Fibroblast of skin of abdomen (primary cell): Measurements from ENCODE around the gene SLC22A23.

Experiments used
- DNase-seq: peaks from one replicate; pipeline ENCODE4 v3.0.0-alpha.2; 2013

Gene SLC22A23

GRCh38 chr6:3294396-3294795 lies 162.5 kb downstream of the SLC22A23 start:
- no peak for DNase-seq

DNA sequence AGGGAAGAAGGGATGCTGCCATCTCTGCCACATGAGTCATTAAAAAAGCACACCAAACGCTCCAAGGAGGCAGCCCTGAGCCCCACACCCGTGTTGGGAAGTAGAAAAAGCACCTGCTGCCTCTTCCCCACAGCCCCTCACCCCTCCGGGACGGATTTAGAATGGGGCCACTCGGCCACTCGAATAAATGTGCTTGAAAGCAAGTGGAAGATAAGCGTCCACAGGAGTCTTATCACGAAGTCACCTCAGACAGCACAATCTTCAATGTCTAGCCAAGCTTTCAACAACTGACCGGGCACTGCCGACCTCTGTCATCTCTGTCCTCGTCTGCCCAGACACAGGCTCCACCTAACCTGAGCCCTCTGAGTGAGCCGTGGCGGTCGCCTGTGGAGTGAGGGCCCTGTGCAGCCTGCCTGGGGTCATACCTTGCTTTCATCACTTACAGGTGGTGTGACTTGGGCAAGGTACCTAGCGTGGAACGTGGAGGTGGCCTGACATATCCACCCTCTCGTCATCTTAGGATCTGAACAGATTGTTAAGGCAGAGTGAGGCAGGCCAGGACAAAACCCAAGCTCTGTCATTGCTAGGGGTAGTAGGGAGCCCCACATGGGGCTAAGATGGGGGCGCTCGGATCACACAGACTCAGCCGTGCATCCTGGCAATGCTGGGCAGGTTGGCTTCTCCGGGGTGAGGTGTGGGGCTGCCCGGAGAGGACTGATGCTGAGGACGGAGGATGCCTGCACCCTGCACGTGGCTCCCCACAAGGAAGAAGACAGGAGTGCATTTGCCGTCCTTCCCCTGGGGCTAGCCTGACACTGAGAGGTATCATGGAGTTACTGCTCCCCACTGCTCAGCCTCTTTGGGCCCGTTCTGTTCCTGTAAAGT lies 163.3 kb downstream of the SLC22A23 start:
- no peak for DNase-seq

DNA sequence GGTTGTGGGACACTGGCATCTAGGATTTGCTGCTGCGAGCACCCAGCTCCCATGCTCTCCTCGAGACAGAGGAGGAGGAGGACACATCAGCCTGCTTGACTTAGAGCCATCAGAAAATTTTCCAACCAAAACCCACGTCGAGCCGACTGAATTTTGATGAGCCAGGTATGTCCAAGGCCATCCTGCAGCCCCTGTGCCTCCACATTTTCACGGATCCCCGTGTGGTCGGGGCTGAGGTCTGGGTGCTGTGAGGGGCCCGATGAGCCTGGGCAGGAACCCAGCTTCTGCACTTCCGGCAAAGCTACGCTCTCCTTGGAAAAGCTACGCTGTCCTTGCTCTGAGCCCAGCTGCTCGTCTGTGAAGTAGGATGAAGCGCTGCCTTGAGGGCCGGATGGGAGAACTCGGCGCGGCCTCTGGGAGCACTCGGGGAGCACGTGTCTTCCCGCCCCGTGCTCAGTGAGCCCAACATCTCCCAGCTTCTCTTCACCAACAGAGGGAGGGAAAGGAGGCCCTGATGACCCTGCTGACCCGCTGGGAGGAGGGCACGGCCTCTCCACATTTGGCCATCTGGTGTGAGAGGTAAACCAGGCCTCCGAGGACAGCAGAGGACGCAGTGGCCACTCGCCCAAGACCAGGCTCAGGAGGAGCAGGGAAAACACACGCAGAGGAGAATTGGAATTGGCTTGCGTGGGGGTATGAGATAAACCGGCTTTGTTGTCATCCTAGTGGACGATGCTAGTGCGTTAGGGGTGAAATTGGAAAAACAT lies 164.2 kb downstream of the SLC22A23 start:
- DNase-seq: no peak

GRCh38 chr6:3291987-3292386 lies 164.9 kb downstream of the SLC22A23 start:
- DNase-seq: no peak

GRCh38 chr6:3291346-3291745 lies 165.5 kb downstream of the SLC22A23 start:
- DNase-seq: no peak

GRCh38 chr6:3290931-3291211 lies 166.0 kb downstream of the SLC22A23 start:
- no peak for DNase-seq

- no peak for DNase-seq
Measured at GRCh38 chr6:3290149-3290930, 166.5 kb downstream of the SLC22A23 start.

GRCh38 chr6:3289664-3290055 lies 167.2 kb downstream of the SLC22A23 start:
- DNase-seq: no peak

DNA sequence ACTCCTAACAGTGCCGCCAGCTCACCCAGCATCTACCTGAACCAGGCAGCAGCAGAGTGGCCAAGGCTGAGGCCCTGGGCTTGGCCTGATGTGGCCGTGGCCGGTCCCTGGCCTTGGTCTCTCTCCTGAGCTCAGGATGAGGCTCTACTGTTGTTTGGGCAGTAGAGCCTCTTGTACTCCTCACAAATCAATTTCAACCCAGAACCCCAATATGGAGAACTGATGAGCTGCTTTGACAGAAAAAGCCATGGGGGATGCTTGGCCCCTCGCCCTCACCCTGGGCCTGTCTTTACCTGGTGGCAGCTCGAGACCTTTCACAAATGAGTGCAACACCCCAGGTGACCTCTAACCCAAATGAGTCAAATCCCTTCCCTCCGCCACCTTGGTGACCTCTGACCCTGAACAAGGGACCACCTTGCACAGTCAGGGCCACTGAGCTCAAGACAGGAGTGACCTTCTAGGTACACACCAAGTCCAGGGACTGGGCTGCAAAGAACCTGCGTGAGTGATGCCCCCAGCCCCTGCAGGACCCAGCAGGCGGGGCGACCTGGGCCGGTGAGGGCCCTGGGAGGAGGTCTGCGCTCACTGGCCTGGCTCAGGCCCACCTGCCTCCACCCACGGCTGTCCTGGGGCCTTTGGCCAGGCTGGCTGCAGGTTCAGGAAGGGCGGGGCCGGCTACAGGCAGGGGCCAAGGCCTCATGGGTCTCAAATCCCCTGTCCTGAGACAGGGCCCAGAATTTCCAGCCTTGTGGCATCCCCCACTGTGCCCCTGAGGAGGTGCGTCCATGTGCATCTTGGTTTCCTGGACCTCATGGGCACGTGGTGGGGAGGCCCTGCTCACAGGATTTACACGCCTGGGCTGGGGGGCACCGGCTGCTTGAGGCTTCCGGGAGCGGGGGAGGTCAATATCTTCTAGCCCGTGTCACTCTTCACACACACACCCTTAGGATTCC lies 167.9 kb downstream of the SLC22A23 start:
- DNase-seq: no peak

DNA sequence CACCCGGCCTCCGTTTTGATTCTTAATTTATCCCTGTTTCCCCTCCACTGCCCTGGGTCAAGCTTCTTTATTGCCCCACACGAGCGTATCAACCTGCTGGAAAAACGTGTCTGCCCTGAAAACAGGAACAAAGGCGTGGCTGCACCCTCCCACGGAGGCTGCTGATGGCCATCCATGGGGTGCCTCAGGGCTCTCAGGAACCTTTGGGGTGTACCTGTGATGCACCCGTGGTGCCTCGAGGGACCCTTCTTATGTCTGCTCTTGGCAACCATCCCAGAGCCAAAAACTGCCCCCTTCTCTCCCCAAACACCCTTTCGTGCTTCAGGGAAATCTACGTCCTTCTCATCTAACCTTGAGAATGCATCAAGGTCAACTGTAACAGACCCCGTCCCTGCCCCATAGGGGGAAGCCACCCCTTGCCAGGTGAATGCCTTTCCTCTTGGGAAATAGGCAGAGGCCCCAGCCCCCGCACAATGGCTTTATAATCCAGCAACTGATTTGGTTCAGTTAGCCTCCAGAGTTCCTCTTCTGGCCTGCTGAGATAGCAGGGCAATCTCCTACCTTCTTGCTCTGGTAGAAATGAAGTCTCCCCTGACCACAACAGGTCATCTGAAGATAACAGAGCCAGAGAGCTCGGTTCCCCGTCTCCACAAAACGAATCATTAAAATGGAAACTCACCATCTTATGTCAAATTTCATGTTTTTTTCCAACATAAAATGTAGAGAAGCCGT lies 168.7 kb downstream of the SLC22A23 start:
- DNase-seq: no peak

DNA sequence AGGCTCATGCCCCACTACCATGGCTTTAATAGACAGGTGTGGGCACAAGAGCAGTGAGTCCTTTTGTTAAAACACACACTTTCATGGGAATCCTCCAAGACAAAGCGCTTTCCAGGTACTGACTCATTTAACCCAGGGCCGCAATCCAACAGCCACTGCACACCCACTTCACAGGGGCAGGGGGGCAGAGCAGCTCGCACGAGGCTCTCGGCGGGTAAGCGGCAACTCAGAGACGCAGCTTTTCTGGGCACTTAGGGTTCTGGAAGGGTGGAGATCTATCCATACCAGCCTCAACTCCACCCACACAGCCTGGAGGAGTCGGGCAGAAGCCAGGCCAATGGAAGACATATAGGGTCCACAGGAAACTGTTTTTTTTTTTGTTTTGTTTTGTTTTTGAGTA lies 169.5 kb downstream of the SLC22A23 start:
- DNase-seq: no peak

GRCh38 chr6:3286641-3287171 lies 170.1 kb downstream of the SLC22A23 start:
- no peak for DNase-seq

DNA sequence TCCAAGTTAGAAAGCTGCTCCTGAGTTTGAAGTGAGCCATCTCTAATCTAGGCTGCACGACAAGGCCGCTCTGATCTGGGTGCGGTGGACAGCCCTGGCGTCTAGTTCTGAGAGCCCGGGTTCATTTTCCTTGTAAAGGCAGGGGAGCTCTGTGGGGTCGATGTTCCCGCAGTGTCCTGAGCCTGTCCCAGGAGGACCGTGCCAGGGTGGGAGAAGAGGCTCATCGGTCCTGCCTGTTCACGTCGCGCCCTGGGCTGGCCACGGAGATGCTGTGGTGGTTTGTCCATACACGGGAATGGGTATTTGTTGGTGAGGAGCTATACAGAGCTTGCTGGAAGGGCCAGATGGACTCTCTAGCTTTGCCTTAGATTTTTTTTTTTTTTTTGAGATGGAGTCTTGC lies 171.1 kb downstream of the SLC22A23 start:
- no peak for DNase-seq

- no peak for DNase-seq
Measured at GRCh38 chr6:3285049-3285639, 171.7 kb downstream of the SLC22A23 start.

DNA sequence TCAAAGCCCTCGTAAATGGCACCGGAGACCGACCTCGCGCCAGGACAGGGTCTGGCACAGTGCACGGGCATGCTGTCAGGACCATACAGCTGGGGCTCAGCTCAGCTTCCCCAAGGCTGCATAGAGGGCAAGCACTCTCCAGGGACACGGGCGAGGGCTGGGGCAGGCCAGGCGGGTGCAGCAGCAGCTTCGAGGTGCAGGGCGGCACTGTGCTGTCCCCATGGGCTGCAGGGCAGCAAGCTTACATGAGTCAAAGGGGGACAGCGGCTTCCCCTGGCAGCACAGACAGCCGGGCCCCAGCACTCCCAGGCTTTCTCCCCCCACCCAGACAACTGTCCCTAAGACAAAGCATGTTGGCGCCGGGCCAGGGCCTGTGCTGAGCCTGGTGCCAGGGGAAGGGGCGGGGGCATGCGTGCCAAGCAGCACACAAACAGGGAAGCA lies 172.4 kb downstream of the SLC22A23 start:
- no peak for DNase-seq

- DNase-seq: no peak
Measured at GRCh38 chr6:3283641-3284435, 173.0 kb downstream of the SLC22A23 start.

DNA sequence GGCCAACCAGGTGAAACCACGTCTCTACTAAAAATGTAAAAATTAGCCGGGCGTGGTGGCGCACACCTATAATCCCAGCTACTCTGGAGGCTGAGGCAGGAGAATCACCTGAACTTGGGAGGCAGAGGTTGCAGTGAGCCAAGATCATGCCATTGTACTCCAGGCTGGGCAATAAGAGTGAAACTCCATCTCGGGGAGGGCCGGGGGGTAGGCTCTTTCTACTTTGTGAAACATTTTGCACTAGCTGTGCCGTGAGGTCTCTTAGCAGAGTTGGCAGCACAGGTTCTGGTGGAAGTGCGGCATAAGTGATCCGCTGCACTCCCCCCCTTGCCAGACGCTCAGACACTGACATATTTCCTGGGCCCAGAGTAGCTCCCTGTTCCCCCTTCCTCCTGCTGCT lies 173.6 kb downstream of the SLC22A23 start:
- no peak for DNase-seq

DNA sequence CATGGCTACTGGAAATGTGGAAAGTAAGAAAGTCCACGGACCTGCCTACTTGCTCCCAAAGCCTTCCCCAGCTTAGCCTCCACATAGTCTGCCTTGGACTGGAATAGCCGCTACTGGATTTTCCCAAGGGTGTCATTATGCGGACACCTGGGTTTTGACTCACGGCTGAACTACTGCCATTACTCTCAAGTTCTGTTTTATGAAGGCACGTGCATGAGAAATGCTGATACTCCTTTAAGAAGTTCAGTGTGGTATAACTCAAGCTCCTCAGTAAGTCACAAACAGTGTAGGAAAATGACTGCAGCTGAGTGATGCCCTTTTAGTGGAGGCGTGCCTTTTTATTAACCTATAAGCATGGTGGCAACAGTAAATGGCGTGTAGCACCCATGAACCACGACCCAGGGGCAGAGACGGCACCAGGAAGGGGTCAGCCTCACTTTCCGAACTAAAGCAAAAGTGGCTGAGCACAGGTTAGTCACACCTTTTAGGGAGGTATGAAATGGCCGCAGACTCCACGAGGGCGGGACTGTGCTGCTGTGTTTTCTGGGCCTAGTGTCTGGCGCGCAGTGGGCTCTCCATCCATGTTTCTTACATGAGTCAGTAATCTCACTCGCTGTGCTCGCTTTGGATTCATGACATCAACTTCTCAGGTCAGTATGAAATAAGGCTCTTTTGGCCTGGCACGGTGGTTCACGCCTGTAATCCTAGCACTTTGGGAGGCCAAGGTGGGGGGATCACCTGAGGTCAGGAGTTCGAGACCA lies 174.2 kb downstream of the SLC22A23 start:
- no peak for DNase-seq
